Psoas muscle (tissue), 8 donors: ENCODE measurements around the gene AMDHD1. TPM values are rescaled to one million over a fixed set of nuclear protein-coding genes. Genes with fewer than 3 reads are reported as not detected.

Experiments
- ATAC-seq, 4 donors: fragments of 200-7000 bp; cut with Tn5 transposase; one replicate each; pipeline ENCODE4 v1.9.1; 2020; ENCODE audit warnings: moderate library complexity in 3 of 4, mild to moderate bottlenecking in 2 of 4
- DNase-seq, 2 donors: peaks; one replicate each; pipeline ENCODE4 v3.0.0-alpha.2; 2020
- H3K27ac ChIP-seq: fragments of 200-600 bp; one replicate; pipeline ENCODE4 v1.8.0; 2022
- H3K27me3 ChIP-seq, 3 donors: fragments of 200-600 bp in 1 of 3; one replicate each; pipeline versions ENCODE4 v1.6.1 to v1.8.0; 2013 to 2022; ENCODE audit warnings: low read length in 2 of 3, mild to moderate bottlenecking in 2 of 3, moderate library complexity in 1 of 3; ENCODE audit not compliant: insufficient read depth in 3 of 3
- H3K36me3 ChIP-seq, 2 donors: fragments of 200-600 bp in 1 of 2; one replicate each; pipeline versions ENCODE4 v1.6.1 to v1.8.0; 2013 to 2022; ENCODE audit warnings: low read depth in 1 of 2, mild to moderate bottlenecking in 1 of 2, moderate library complexity in 1 of 2; ENCODE audit not compliant: insufficient read depth in 1 of 2
- H3K4me1 ChIP-seq: fragments of 200-600 bp; one replicate; pipeline ENCODE4 v1.8.0; 2022
- H3K4me3 ChIP-seq: fragments of 200-600 bp; one replicate; pipeline ENCODE4 v1.8.0; 2022; ENCODE audit warnings: mild to moderate bottlenecking
- H3K9me3 ChIP-seq: fragments of 200-600 bp; one replicate; pipeline ENCODE4 v1.8.0; 2022
- WGBS, 3 donors: extraction: QIAGEN DNeasy Blood & Tissue Kit; methylation state at CpG; one replicate each; pipeline versions ENCODE4 v1.1.6 to v1.1.7; 2013; 5-methylcytosine and 5-hydroxymethylcytosine counted together
- intact Hi-C, 2 donors: fragments of 100-400 bp; cut with DNase I; formaldehyde crosslinking; loops; one replicate each; pipeline versions ENCODE4 v1.11.0 to v1.14.2; 2022
- polyA plus RNA-seq, 3 donors: library from polyadenylated mRNA; stranded (reverse); fragments of 200-250 nt; gene quantifications; one replicate each; pipeline ENCODE4 v1.2.3, GENCODE V29; 2013
- total RNA-seq, 4 donors: library from RNA; stranded (reverse); fragmentation: NEBNext Ultra II Directional in 2 of 4; extraction: Animal tissue kit (Norgen Biotek cat#: 25700) in 2 of 4; gene quantifications; one replicate each; pipeline versions ENCODE4 v1.2.1 to v1.2.4, GENCODE V29; 2021 to 2023
- TF ChIP-seq, protein P1 (sequence below): fragments of 200-600 bp; IDR thresholded peaks from one replicate; pipeline ENCODE4 v1.8.0; 2022; ENCODE audit warnings: antibody characterized with exemption
- donor health status: healthy with polysubstance abuse.
- donor health status: DM: no; HTN: no; CAD: no; lungs with moderate emphysema.
- donor health status: Bipolar disorder and iron deficiency.
- donor health status: healthy.
- donor health status: DM: yes; HTN: yes; CAD: no.
- donor health status: DM: no; HTN: no; CAD: no.
- donor health status: DM: no; HTN: no; CAD: no.
- donor health status: DM: yes; HTN: yes; CAD: no.

AMDHD1 gene
- total and polyA plus RNA-seq, 7 donors: 0.18 to 1.1 (median 0.45) TPM

GRCh38 chr12:95997911-95998510 is 54.9 kb downstream of the AMDHD1 start:
- peaks cover 2 to 34% of the 10 kb centered on the region in 2 donors for H3K36me3 ChIP-seq
- no peaks in the 10 kb centered on the region for H3K4me1 ChIP-seq
- intact Hi-C loops: loop anchor here (2.0 to 5.0 kb wide), 2 partner anchors 79 to 81 kb away; no protein-coding TSS in a partner anchor
- no peaks in the 10 kb centered on the region for H3K27me3 ChIP-seq
- ATAC-seq (no peak), DNase-seq (no peak)
- TF ChIP-seq, protein P1, sequence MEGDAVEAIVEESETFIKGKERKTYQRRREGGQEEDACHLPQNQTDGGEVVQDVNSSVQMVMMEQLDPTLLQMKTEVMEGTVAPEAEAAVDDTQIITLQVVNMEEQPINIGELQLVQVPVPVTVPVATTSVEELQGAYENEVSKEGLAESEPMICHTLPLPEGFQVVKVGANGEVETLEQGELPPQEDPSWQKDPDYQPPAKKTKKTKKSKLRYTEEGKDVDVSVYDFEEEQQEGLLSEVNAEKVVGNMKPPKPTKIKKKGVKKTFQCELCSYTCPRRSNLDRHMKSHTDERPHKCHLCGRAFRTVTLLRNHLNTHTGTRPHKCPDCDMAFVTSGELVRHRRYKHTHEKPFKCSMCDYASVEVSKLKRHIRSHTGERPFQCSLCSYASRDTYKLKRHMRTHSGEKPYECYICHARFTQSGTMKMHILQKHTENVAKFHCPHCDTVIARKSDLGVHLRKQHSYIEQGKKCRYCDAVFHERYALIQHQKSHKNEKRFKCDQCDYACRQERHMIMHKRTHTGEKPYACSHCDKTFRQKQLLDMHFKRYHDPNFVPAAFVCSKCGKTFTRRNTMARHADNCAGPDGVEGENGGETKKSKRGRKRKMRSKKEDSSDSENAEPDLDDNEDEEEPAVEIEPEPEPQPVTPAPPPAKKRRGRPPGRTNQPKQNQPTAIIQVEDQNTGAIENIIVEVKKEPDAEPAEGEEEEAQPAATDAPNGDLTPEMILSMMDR: no peak
- no peak overlapping the region for H3K27ac ChIP-seq
- 80 to 85% (median 82%) methylated on average over 5 of the region's 5 CpGs for WGBS, 3 donors
- H3K9me3 ChIP-seq: no peaks in the 10 kb centered on the region
- no peak overlapping the region for H3K4me3 ChIP-seq

GRCh38 chr12:95998611-95999286 is 55.6 kb downstream of the AMDHD1 start:
- TF ChIP-seq, protein P1: peak; percentile 59
- Histone ChIP-seq H3K27ac (no peak overlapping the region), H3K9me3 (no peaks in the 10 kb centered on the region), H3K4me1 (no peaks in the 10 kb centered on the region), H3K36me3 (peaks cover 2 to 41% of the 10 kb centered on the region in 2 donors), H3K4me3 (no peak overlapping the region), H3K27me3 (no peaks in the 10 kb centered on the region)
- WGBS, 3 donors: 23 to 36% (median 23%) methylated on average over 7 of the region's 7 CpGs
- DNase-seq (no peak), ATAC-seq (peak; percentile 64 to 89 (median 76))
- intact Hi-C loops: loop anchor here (2.0 to 5.0 kb wide), 2 partner anchors 80 to 81 kb away; no protein-coding TSS in a partner anchor

DNA sequence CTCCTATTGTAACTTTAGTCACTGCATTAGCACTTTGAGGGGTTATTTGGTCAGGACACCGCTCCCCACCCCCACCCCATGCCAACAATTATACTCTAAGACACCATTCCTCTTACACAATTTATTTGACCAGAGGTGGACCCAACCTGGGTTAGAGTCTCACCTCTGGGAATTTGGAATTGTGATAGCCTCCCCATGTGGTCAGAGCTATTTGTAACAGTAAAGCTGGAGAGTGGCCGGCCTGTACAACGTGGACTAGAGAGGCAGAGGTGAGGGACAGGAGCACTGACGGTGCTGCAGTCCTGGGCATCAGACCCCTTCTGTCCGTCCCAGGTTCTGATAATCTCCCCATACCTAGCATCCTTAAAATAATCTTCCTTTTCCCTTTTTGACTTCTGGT is 56.4 kb downstream of the AMDHD1 start:
- WGBS, 3 donors: 72 to 83% (median 78%) methylated on average over 5 of the region's 5 CpGs
- no peaks in the 10 kb centered on the region for H3K4me1 ChIP-seq
- DNase-seq (no peak), ATAC-seq (no peak)
- H3K36me3 ChIP-seq: peaks cover 4 to 49% of the 10 kb centered on the region in 2 donors
- TF ChIP-seq, protein P1: no peak
- no peak overlapping the region for H3K4me3 ChIP-seq
- no peaks in the 10 kb centered on the region for H3K27me3 ChIP-seq
- no peaks in the 10 kb centered on the region for H3K9me3 ChIP-seq
- H3K27ac ChIP-seq: no peak overlapping the region
- intact Hi-C loops: loop anchor here (2.0 to 5.0 kb wide), 2 partner anchors 81 to 82 kb away; no protein-coding TSS in a partner anchor

GRCh38 chr12:96000858-96001257 is 57.7 kb downstream of the AMDHD1 start:
- intact Hi-C loops: no loop called here
- Histone ChIP-seq H3K27me3 (no peaks in the 10 kb centered on the region), H3K27ac (no peak overlapping the region), H3K4me3 (no peak overlapping the region), H3K4me1 (no peaks in the 10 kb centered on the region), H3K36me3 (peaks cover 15 to 62% of the 10 kb centered on the region in 2 donors), H3K9me3 (no peaks in the 10 kb centered on the region)
- DNase-seq: no peak
- TF ChIP-seq, protein P1: no peak
- 85 to 89% (median 88%) methylated on average over 5 of the region's 5 CpGs for WGBS, 3 donors
- no peak for ATAC-seq
